Mesendoderm (in vitro differentiated cells): ENCODE data around the gene IGF1R.

Source experiments
- DNase-seq: peaks from one replicate; pipeline ENCODE4 v3.0.0; 2013
- H2AK5ac ChIP-seq: 2 replicates; pipeline ENCODE4 v1.6.1; 2013; ENCODE audit warnings: low read length, inconsistent platforms
- H2BK120ac ChIP-seq: 2 replicates; pipeline ENCODE4 v1.6.1; 2013; ENCODE audit warnings: low read depth, mild to moderate bottlenecking, low read length, moderate library complexity, mixed read lengths
- H2BK15ac ChIP-seq: replicated peaks from 2 replicates; pipeline ENCODE4 v1.6.1; 2013; ENCODE audit warnings: low read depth, mild to moderate bottlenecking, moderate library complexity
- H2BK5ac ChIP-seq: 2 replicates; pipeline ENCODE4 v1.6.1; 2013; ENCODE audit warnings: low read length, inconsistent platforms
- H3K18ac ChIP-seq: 2 replicates; pipeline ENCODE4 v1.6.1; 2013; ENCODE audit warnings: mild to moderate bottlenecking, low read length, mixed read lengths
- H3K23ac ChIP-seq: one replicate; pipeline ENCODE4 v1.6.1; 2013; ENCODE audit warnings: low read length
- H3K27ac ChIP-seq: 2 replicates; pipeline ENCODE4 v1.5.1; 2013; ENCODE audit warnings: low read depth, mild to moderate bottlenecking, inconsistent platforms, low read length, moderate library complexity
- H3K27me3 ChIP-seq: 2 replicates; pipeline ENCODE4 v1.6.1; 2013; ENCODE audit warnings: low read length, control low read depth, mild to moderate bottlenecking, inconsistent platforms; ENCODE audit not compliant: insufficient read depth, poor library complexity
- H3K36me3 ChIP-seq: 2 replicates; pipeline ENCODE4 v1.6.1; 2013; ENCODE audit warnings: low read length, inconsistent platforms; ENCODE audit not compliant: control insufficient read depth, insufficient read depth
- H3K4ac ChIP-seq: one replicate; pipeline ENCODE4 v1.6.1; 2013; ENCODE audit warnings: low read depth, mild to moderate bottlenecking, low read length, moderate library complexity
- H3K4me1 ChIP-seq: 2 replicates; pipeline ENCODE4 v1.6.1; 2013; ENCODE audit warnings: low read depth, low read length, inconsistent platforms; ENCODE audit not compliant: control insufficient read depth
- H3K4me2 ChIP-seq: 2 replicates; pipeline ENCODE4 v1.6.1; 2013; ENCODE audit warnings: low read length
- H3K4me3 ChIP-seq: 2 replicates; pipeline ENCODE4 v1.5.1; 2013; ENCODE audit warnings: mild to moderate bottlenecking, low read length
- H3K56ac ChIP-seq: one replicate; pipeline ENCODE4 v1.6.1; 2013; ENCODE audit warnings: low read length
- H3K79me1 ChIP-seq: 2 replicates; pipeline ENCODE4 v1.6.1; 2013; ENCODE audit warnings: low read length, inconsistent platforms
- H3K79me2 ChIP-seq: 2 replicates; pipeline ENCODE4 v1.6.1; 2013; ENCODE audit warnings: mild to moderate bottlenecking, low read length; ENCODE audit not compliant: control insufficient read depth, insufficient read depth
- H3K9ac ChIP-seq: 2 replicates; pipeline ENCODE4 v1.6.1; 2013; ENCODE audit warnings: low read length, inconsistent platforms
- H4K5ac ChIP-seq: one replicate; pipeline ENCODE4 v1.6.1; 2013; ENCODE audit warnings: low read length
- H4K8ac ChIP-seq: one replicate; pipeline ENCODE4 v1.6.1; 2013; ENCODE audit warnings: low read depth, mild to moderate bottlenecking, control low read depth, low read length, moderate library complexity
- WGBS: extraction: QIAGEN DNeasy Blood & Tissue Kit; methylation state at CpG from one replicate; pipeline ENCODE4 v1.1.7; 2013; ENCODE audit warnings: low lambda C conversion rate, missing lambda C conversion rate; ENCODE audit not compliant: insufficient coverage; ENCODE audit errors: extremely low coverage; 5-methylcytosine and 5-hydroxymethylcytosine counted together

IGF1R gene

DNA sequence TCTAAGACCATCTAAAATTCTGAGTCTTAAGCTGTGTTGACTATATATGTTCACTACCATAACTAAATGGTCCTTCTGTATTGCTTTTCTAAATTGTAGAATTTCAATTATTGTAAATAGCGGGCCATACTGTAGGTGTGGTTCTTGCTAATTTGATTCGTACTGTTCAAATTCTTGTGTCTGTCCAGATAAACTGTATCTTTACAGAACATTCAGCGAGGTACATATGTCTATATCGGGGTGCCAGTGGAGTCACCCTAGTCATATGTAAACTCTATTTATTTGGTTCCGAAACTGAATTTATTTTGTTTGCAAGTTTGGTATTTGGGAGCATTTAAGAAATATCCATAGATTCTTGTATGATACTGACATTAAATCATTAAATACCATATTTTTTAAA is 69.0 kb downstream of the IGF1R start:
- H3K27ac ChIP-seq = no peak overlapping the region
- no peak overlapping the region for H3K9ac ChIP-seq
- peaks cover 56% of the 10 kb centered on the region for H3K79me1 ChIP-seq
- H3K4ac ChIP-seq = no peak overlapping the region
- no peak overlapping the region for H3K4me3 ChIP-seq
- no peak overlapping the region for H2BK5ac ChIP-seq
- no peak overlapping the region for H3K4me2 ChIP-seq
- H2BK15ac ChIP-seq = no peak overlapping the region
- H4K5ac ChIP-seq = no peak overlapping the region
- no peak overlapping the region for H3K56ac ChIP-seq
- no peaks in the 10 kb centered on the region for H3K36me3 ChIP-seq
- no peak overlapping the region for H2BK120ac ChIP-seq
- no peaks in the 10 kb centered on the region for H3K27me3 ChIP-seq
- DNase-seq = no peak
- H3K79me2 ChIP-seq = peaks cover 97% of the 10 kb centered on the region
- H4K8ac ChIP-seq = no peak overlapping the region
- H3K4me1 ChIP-seq = peaks cover 23% of the 10 kb centered on the region
- no peak overlapping the region for H3K23ac ChIP-seq
- no peak overlapping the region for H2AK5ac ChIP-seq
- no CpG with 5 or more reads among the region's 5 CpGs for WGBS
- no peak overlapping the region for H3K18ac ChIP-seq

DNA sequence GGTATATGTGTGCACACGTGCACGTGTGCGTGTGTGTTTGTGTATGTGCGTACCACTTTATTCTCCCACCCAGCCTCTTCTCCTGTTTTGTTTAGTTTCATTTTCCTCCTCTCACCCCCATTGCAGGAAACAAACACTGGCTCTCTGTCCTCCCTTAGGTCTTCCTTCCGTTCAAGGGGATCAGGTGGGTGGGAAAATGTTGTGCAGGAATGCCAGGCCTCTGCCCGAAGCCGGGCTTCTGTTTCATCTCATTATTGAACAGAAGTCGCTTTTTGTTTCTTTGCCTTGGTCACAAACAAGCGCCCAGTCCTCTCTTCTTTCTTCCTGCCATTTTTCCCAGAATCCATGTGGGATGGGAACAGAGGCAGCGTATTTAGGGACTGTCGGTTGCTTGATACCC is 69.6 kb downstream of the IGF1R start:
- Histone ChIP-seq H3K4me1 (peaks cover 27% of the 10 kb centered on the region), H2BK5ac (no peak overlapping the region), H3K36me3 (no peaks in the 10 kb centered on the region), H3K27ac (no peak overlapping the region), H3K9ac (no peak overlapping the region), H2BK120ac (no peak overlapping the region), H3K4me2 (no peak overlapping the region), H3K18ac (no peak overlapping the region), H4K8ac (no peak overlapping the region), H3K27me3 (no peaks in the 10 kb centered on the region), H3K4me3 (no peak overlapping the region), H3K79me2 (peaks cover 99% of the 10 kb centered on the region), H2AK5ac (no peak overlapping the region), H3K79me1 (peaks cover 57% of the 10 kb centered on the region), H3K23ac (no peak overlapping the region), H2BK15ac (no peak overlapping the region), H4K5ac (no peak overlapping the region), H3K4ac (no peak overlapping the region), H3K56ac (no peak overlapping the region)
- no peak for DNase-seq
- WGBS = no CpG with 5 or more reads among the region's 11 CpGs

DNA sequence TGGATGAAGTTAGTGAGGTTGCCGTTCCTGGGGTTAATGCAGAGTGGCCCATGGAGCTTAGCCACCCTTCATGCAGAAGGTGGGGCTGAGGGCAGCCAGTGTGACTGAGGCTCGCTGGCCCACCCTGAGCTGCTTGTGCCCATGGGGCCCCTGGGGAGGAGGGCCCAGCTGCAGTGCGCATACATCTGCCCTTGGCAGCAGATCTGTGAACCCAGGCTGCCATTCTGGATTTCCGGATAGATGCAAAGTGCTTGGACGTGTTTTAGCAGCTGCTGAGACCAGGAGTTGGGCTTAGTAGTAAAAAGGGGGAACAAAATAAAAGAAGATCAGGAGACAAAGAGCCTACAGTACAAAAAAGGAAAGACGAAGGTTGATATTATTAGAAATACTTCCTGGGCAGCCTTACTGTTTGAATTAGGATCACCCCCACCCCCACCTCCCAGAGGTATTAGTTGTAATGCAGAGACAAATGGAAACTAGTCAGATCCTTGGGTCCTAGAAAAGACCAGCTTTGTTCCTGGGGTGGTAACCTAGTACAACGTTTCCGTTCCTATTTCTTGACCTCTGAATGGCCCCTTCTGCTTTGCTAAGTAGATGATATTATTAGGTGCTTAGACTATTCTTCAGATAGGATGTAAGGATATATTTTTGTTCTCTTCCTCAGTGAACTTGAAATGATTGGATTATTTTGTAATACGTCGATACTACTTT is 70.2 kb downstream of the IGF1R start:
- Histone ChIP-seq H3K36me3 (no peaks in the 10 kb centered on the region), H3K9ac (no peak overlapping the region), H3K18ac (no peak overlapping the region), H3K27ac (no peak overlapping the region), H3K56ac (no peak overlapping the region), H3K4me3 (no peak overlapping the region), H2BK15ac (no peak overlapping the region), H3K79me1 (peaks cover 58% of the 10 kb centered on the region), H3K4me1 (peaks cover 27% of the 10 kb centered on the region), H4K5ac (no peak overlapping the region), H4K8ac (no peak overlapping the region), H2AK5ac (no peak overlapping the region), H3K23ac (no peak overlapping the region), H3K4me2 (no peak overlapping the region), H2BK5ac (no peak overlapping the region), H3K79me2 (peaks cover 99% of the 10 kb centered on the region), H2BK120ac (no peak overlapping the region), H3K4ac (no peak overlapping the region), H3K27me3 (no peaks in the 10 kb centered on the region)
- no CpG with 5 or more reads among the region's 10 CpGs for WGBS
- no peak for DNase-seq

DNA sequence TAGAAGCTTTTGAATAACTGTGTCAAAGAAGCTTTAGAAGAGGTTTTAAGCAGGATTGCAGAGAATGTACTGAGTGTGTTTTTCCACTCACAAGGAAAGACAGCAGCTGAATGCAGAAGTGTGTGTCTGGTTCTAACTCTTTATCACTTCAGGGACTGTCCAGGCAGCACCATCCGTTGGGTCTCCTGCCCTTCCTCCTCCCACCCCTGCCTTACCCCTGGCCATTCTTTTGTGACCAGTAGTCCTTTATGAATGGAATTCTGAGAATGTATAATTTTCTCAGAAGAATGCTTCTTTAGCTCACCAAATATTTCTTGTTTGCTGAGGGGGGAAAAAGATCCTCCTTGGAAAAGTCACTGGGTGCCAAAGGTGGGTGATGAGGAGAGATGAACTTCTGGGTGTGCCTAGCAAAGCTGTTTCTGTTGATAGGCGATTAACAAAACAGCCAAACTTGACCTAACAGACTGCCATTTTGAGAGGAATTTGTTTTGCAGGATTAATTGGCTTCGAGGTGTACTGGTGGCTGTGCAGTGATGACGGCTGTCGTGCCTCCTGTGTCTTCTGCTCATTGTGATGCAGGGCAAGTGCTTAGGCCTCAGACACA is 70.9 kb downstream of the IGF1R start:
- DNase-seq = no peak
- Histone ChIP-seq H2BK120ac (no peak overlapping the region), H4K5ac (no peak overlapping the region), H3K4me2 (no peak overlapping the region), H3K4me3 (no peak overlapping the region), H2BK15ac (no peak overlapping the region), H2AK5ac (no peak overlapping the region), H3K23ac (no peak overlapping the region), H3K79me2 (peaks cover 98% of the 10 kb centered on the region), H3K36me3 (no peaks in the 10 kb centered on the region), H2BK5ac (no peak overlapping the region), H3K27me3 (no peaks in the 10 kb centered on the region), H3K27ac (no peak overlapping the region), H3K18ac (no peak overlapping the region), H3K4ac (no peak overlapping the region), H3K4me1 (peaks cover 27% of the 10 kb centered on the region), H3K79me1 (peaks cover 56% of the 10 kb centered on the region), H4K8ac (no peak overlapping the region), H3K56ac (no peak overlapping the region), H3K9ac (no peak overlapping the region)
- WGBS = no CpG with 5 or more reads among the region's 5 CpGs

DNA sequence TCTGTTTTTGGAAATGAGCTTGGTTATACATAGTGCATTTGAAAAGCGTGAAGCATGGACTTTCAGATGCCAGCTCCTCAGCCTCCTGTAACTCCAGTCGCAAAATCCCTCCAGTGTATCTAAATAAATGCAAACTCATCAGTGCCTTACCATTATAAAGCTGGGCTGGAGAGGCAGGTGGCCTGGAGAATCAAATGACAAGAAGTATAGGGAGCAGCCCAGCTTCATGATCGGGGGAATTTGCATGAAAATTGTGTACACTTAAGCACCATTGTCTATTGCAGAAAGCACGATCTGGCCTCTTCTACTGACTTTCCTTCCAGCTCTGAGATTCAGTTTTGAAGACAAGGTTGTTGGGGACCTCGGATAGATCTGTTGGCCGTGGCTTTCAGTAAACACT is 71.7 kb downstream of the IGF1R start:
- no CpG with 5 or more reads among the region's 6 CpGs for WGBS
- Histone ChIP-seq H2BK5ac (no peak overlapping the region), H2BK15ac (no peak overlapping the region), H3K4me1 (peaks cover 27% of the 10 kb centered on the region), H3K27ac (no peak overlapping the region), H2BK120ac (no peak overlapping the region), H3K4ac (no peak overlapping the region), H4K5ac (no peak overlapping the region), H4K8ac (no peak overlapping the region), H3K4me3 (no peak overlapping the region), H3K27me3 (no peaks in the 10 kb centered on the region), H3K79me1 (peaks cover 59% of the 10 kb centered on the region), H3K9ac (no peak overlapping the region), H3K79me2 (peaks cover 98% of the 10 kb centered on the region), H3K56ac (no peak overlapping the region), H3K23ac (no peak overlapping the region), H2AK5ac (no peak overlapping the region), H3K36me3 (no peaks in the 10 kb centered on the region), H3K4me2 (no peak overlapping the region), H3K18ac (no peak overlapping the region)
- DNase-seq = no peak
